DND-41 (cell line): ENCODE data around the gene DDX5.

ENCODE experiments used
- EZH2 ChIP-seq: IDR thresholded peaks from 3 replicates; pipeline ENCODE4 v1.6.1; 2012; ENCODE audit warnings: borderline replicate concordance, low read depth, mild to moderate bottlenecking, moderate library complexity, low read length, inconsistent platforms; ENCODE audit not compliant: severe bottlenecking
- TF ChIP-seq, protein P1 (sequence below): IDR thresholded peaks from 2 replicates; pipeline ENCODE4 v1.5.1; 2012; ENCODE audit warnings: borderline replicate concordance, low read length, moderate library complexity, mild to moderate bottlenecking; ENCODE audit not compliant: poor library complexity, severe bottlenecking; ENCODE audit errors: extremely low read depth

DNA sequence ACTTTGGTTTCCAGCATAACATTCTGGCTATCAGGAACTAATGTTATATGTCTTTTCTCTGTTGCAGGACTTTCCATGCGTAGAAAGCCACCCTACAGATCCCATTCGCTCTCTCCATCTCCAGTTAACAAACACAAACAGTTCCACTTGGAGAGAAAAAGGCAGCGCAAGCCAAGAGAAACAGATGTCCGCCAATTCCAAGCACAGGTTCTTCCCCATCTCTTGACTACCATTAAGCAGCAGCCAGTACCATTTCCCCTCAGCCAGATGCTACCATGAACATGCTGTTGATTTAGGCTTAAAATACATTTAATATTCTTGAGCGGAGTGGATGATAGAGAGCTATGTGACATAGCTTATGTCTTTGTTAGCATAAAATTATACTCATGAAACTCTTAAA is 23.1 kb upstream of the DDX5 start:
- TF ChIP-seq, protein P1, sequence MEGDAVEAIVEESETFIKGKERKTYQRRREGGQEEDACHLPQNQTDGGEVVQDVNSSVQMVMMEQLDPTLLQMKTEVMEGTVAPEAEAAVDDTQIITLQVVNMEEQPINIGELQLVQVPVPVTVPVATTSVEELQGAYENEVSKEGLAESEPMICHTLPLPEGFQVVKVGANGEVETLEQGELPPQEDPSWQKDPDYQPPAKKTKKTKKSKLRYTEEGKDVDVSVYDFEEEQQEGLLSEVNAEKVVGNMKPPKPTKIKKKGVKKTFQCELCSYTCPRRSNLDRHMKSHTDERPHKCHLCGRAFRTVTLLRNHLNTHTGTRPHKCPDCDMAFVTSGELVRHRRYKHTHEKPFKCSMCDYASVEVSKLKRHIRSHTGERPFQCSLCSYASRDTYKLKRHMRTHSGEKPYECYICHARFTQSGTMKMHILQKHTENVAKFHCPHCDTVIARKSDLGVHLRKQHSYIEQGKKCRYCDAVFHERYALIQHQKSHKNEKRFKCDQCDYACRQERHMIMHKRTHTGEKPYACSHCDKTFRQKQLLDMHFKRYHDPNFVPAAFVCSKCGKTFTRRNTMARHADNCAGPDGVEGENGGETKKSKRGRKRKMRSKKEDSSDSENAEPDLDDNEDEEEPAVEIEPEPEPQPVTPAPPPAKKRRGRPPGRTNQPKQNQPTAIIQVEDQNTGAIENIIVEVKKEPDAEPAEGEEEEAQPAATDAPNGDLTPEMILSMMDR: no peak
- no peak for TF ChIP-seq EZH2
